Neural progenitor cell (in vitro differentiated cells): ENCODE data around the gene FGF22. TPM values are rescaled to one million over a fixed set of nuclear protein-coding genes. Genes with fewer than 3 reads are reported as not detected.

Experiments used
- DNase-seq: peaks from one replicate; pipeline ENCODE4 v3.0.0-alpha.2; 2016; ENCODE audit warnings: low spot score
- H2AFZ ChIP-seq: fragments of 200-600 bp; sonication (generic); replicated peaks from 2 replicates; pipeline ENCODE4 v1.6.1; 2016; ENCODE audit warnings: antibody characterized with exemption
- H3F3A ChIP-seq: fragments of 200-600 bp; sonication (generic); 2 replicates; pipeline ENCODE4 v1.6.1; 2016; ENCODE audit warnings: antibody characterized with exemption, low read depth
- H3K27ac ChIP-seq: fragments of 200-600 bp; sonication (generic); 2 replicates; pipeline ENCODE4 v1.5.1; 2016; ENCODE audit warnings: mild to moderate bottlenecking
- H3K27me3 ChIP-seq: fragments of 200-600 bp; sonication (generic); 2 replicates; pipeline ENCODE4 v1.6.1; 2016; ENCODE audit warnings: mild to moderate bottlenecking, moderate library complexity
- H3K36me3 ChIP-seq: fragments of 200-600 bp; sonication (generic); 2 replicates; pipeline ENCODE4 v1.5.1; 2016
- H3K4me1 ChIP-seq: fragments of 200-600 bp; sonication (generic); 2 replicates; pipeline ENCODE4 v1.6.1; 2016; ENCODE audit warnings: mixed run types
- H3K4me2 ChIP-seq: fragments of 200-600 bp; sonication (generic); 2 replicates; pipeline ENCODE4 v1.6.1; 2016
- H3K4me3 ChIP-seq: fragments of 200-600 bp; sonication (generic); 2 replicates; pipeline ENCODE4 v1.5.1; 2016
- H3K79me2 ChIP-seq: fragments of 200-600 bp; sonication (generic); 2 replicates; pipeline ENCODE4 v1.6.1; 2016; ENCODE audit warnings: low read depth
- H3K9ac ChIP-seq: fragments of 200-600 bp; sonication (generic); 2 replicates; pipeline ENCODE4 v1.6.1; 2016
- H3K9me3 ChIP-seq: fragments of 200-600 bp; sonication (generic); 2 replicates; pipeline ENCODE4 v1.5.1; 2016; ENCODE audit warnings: low read depth
- H4K20me1 ChIP-seq: fragments of 200-600 bp; sonication (generic); 2 replicates; pipeline ENCODE4 v1.6.1; 2016; ENCODE audit warnings: low read depth
- H3K27ac Mint-ChIP-seq: 3 replicates; pipeline ENCODE4 v1.8.0; 2021; ENCODE audit warnings: mixed read lengths
- H3K27me3 Mint-ChIP-seq: 2 replicates; pipeline ENCODE4 v1.8.0; 2022; ENCODE audit warnings: low read depth, mild to moderate bottlenecking, inconsistent platforms, moderate library complexity, mixed read lengths; ENCODE audit not compliant: insufficient read depth
- H3K36me3 Mint-ChIP-seq: 3 replicates; pipeline ENCODE4 v1.8.0; 2021; ENCODE audit warnings: mixed read lengths
- H3K4me1 Mint-ChIP-seq: 3 replicates; pipeline ENCODE4 v1.8.0; 2021; ENCODE audit warnings: mixed read lengths
- H3K4me3 Mint-ChIP-seq: 3 replicates; pipeline ENCODE4 v1.8.0; 2021; ENCODE audit warnings: mild to moderate bottlenecking, moderate library complexity, mixed read lengths
- H3K9me3 Mint-ChIP-seq: 3 replicates; pipeline ENCODE4 v1.8.0; 2020; ENCODE audit warnings: mixed read lengths
- CTCF ChIP-seq: fragments of 200-600 bp; sonication (generic); IDR thresholded peaks from 2 replicates; pipeline ENCODE4 v1.5.1; 2017; ENCODE audit warnings: antibody characterized with exemption, mild to moderate bottlenecking
- EZH2 ChIP-seq: fragments of 200-600 bp; sonication (generic); IDR thresholded peaks from 2 replicates; pipeline ENCODE4 v1.6.1; 2017; ENCODE audit warnings: antibody characterized with exemption, mild to moderate bottlenecking, moderate library complexity
- EZH2phosphoT487 ChIP-seq: fragments of 200-600 bp; sonication (generic); IDR thresholded peaks from 2 replicates; pipeline ENCODE4 v1.6.1; 2017; ENCODE audit warnings: antibody characterized with exemption
- total RNA-seq: library from RNA; depleted of rRNA; stranded (reverse); fragments of >200 nt; gene quantifications from 2 replicates; pipeline ENCODE4 v1.2.3, GENCODE V29; 2015; ENCODE audit warnings: low replicate concordance

The FGF22 gene
- total RNA-seq, 1 donor from 2014 or later: not detected

DNA sequence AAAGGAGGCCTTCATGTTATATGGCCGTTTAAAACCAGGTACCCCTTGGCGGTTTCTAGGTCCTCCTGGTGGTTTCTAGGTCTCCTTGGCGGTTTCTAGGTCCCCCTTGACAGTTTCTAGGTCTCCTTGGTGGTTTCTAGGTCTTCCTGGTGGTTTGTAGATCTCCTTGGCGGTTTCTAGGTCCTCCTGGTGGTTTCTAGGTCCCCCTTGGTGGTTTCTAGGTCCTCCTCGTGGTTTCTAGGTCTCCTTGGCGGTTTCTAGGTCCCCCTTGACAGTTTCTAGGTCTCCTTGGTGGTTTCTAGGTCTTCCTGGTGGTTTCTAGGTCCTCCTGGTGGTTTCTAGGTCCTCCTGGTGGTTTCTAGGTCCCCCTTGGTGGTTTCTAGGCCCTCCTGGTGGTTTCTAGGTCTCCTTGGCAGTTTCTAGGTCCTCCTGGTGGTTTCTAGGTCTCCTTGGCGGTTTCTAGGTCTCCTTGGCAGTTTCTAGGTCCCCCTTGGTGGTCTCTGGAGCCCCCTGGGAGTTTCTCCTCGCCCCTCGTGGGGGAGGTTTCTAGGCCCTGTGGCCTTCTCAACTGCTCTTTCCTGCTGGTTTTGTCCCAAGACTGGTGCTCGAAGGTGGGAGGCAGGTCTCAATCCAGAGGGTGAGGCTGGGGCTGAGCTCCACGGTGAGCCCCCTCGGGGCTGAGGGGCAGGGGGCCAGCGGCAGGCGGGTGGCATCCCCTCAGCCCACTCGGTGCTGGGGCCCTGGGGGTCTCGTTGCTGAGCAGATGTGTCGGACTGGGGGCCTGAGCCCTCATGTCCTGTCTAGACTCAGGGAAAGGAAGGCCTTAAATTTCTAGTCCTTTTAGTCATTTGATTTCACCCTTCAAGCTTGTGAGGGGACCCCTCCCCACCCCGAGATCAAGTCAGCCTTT lies 42.0 kb upstream of the FGF22 start:
- no peaks in the 10 kb centered on the region for H3K4me1 Mint-ChIP-seq
- peaks cover 13% of the 10 kb centered on the region for H3K4me1 ChIP-seq
- TF ChIP-seq EZH2phosphoT487 (no peak), CTCF (no peak), EZH2 (no peak)
- no peaks in the 10 kb centered on the region for H3K36me3 Mint-ChIP-seq
- H3K9me3 ChIP-seq: no peaks in the 10 kb centered on the region
- no peak for DNase-seq
- H3K9ac ChIP-seq: no peak overlapping the region
- H3K79me2 ChIP-seq: no peaks in the 10 kb centered on the region
- H3K9me3 Mint-ChIP-seq: peaks cover 18% of the 10 kb centered on the region
- peaks cover 10% of the 10 kb centered on the region for H3F3A ChIP-seq
- peaks cover 25% of the 10 kb centered on the region for H3K27me3 ChIP-seq
- no peak overlapping the region for H2AFZ ChIP-seq
- H3K27ac ChIP-seq: no peak overlapping the region
- no peak overlapping the region for H3K4me3 ChIP-seq
- no peak overlapping the region for H3K27ac Mint-ChIP-seq
- no peak overlapping the region for H3K4me3 Mint-ChIP-seq
- H3K36me3 ChIP-seq: no peaks in the 10 kb centered on the region
- H4K20me1 ChIP-seq: peaks cover 35% of the 10 kb centered on the region
- H3K27me3 Mint-ChIP-seq: peaks cover 25% of the 10 kb centered on the region
- no peak overlapping the region for H3K4me2 ChIP-seq

DNA sequence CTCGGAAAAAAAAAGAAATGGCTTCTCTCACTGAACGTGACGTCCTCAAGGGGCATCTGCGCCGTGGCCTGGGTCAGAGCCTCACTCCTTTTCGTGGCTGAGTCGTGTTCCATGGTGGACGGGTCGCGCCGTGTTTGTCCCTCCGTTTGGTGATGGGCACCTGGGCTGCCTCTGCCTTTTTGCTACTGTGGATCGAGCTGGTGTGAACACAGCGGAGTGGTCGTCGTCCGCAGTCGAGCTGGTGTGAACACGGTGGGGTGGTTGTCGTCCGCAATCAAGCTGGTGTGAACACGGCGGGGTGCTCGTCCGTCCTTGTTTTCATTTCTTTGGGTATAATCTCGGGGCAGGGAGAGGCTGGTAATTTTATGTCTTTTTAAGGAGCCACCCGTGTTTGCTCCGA lies 38.4 kb upstream of the FGF22 start:
- Mint-ChIP-seq H3K36me3 (no peaks in the 10 kb centered on the region), H3K9me3 (peaks cover 17% of the 10 kb centered on the region)
- no peaks in the 10 kb centered on the region for H3K9me3 ChIP-seq

DNA sequence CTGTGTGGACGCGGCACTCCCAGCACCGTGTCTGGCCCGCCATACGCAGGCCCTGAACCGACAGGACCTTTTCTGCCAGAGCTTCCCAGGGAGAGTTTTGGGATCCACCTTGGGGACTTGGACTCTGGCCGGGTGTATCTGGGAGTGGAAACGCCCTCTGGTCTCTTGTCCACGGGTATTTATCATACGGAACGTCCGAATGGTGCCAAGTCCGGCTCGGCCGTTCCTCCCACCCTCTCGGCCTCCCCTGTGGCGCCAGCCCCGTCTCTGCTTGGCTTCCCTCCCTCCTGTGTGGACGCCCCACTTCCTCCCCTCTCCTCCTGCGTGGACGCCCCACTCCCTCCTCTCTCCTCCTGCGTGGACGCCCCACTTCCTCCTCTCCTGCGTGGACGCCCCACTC lies 37.9 kb upstream of the FGF22 start:
- Histone ChIP-seq H3K27me3 (no peaks in the 10 kb centered on the region), H3K4me2 (no peak overlapping the region), H3K9me3 (no peaks in the 10 kb centered on the region), H2AFZ (no peak overlapping the region), H3K9ac (no peak overlapping the region), H3K4me1 (no peaks in the 10 kb centered on the region), H3K4me3 (no peak overlapping the region), H3F3A (no peaks in the 10 kb centered on the region), H4K20me1 (no peaks in the 10 kb centered on the region), H3K79me2 (no peaks in the 10 kb centered on the region), H3K36me3 (no peaks in the 10 kb centered on the region), H3K27ac (no peak overlapping the region)
- no peaks in the 10 kb centered on the region for H3K4me1 Mint-ChIP-seq
- no peaks in the 10 kb centered on the region for H3K36me3 Mint-ChIP-seq
- peaks cover 17% of the 10 kb centered on the region for H3K9me3 Mint-ChIP-seq
- no peak overlapping the region for H3K4me3 Mint-ChIP-seq
- peaks cover 9% of the 10 kb centered on the region for H3K27me3 Mint-ChIP-seq
- TF ChIP-seq CTCF (no peak), EZH2 (no peak), EZH2phosphoT487 (no peak)
- H3K27ac Mint-ChIP-seq: no peak overlapping the region
- DNase-seq: no peak

More for the DNA sequence above, 38.4 kb upstream of the FGF22 start:
- H3K4me1 Mint-ChIP-seq: no peaks in the 10 kb centered on the region
- H3K27ac Mint-ChIP-seq: no peak overlapping the region
- Histone ChIP-seq H2AFZ (no peak overlapping the region), H3K27me3 (no peaks in the 10 kb centered on the region), H3K36me3 (no peaks in the 10 kb centered on the region), H3F3A (no peaks in the 10 kb centered on the region), H3K4me3 (no peak overlapping the region), H3K4me1 (peaks cover 2% of the 10 kb centered on the region), H3K9ac (no peak overlapping the region), H3K79me2 (no peaks in the 10 kb centered on the region), H4K20me1 (peaks cover 3% of the 10 kb centered on the region), H3K27ac (no peak overlapping the region), H3K4me2 (no peak overlapping the region)
- no peak overlapping the region for H3K4me3 Mint-ChIP-seq
- peaks cover 11% of the 10 kb centered on the region for H3K27me3 Mint-ChIP-seq
- DNase-seq: no peak
- TF ChIP-seq EZH2phosphoT487: no peak
- TF ChIP-seq EZH2: no peak
- TF ChIP-seq CTCF: no peak
